ENCODE results near the gene EHD2. TPM values are rescaled to one million over a fixed set of nuclear protein-coding genes. Genes with fewer than 3 reads are reported as not detected.

EHD2 gene
- total RNA-seq, 4 donors from 2014 or later: 149 to 383 (median 159) TPM

- Histone ChIP-seq H3K27ac (peak overlapping the region; percentile 25 to 73 (median 48)), H3K36me3 (peaks cover 0 to 48% of the 10 kb centered on the region in 2 donors), H3K27me3 (no peaks in the 10 kb centered on the region), H3K4me1 (peaks cover 0 to 34% (median 0%) of the 10 kb centered on the region in 3 donors), H3K9me3 (no peaks in the 10 kb centered on the region), H3K4me3 (no peak overlapping the region)
- 82 to 100% methylated on average over 1 to 2 of the region's 5 CpGs for WGBS, 2 donors (ENCODE audit: low coverage in 1 of 2)
- no peak for ATAC-seq
- TF ChIP-seq POLR2A (IDR thresholded peaks at IDR 0.05): no peak
- no peak for TF ChIP-seq POLR2AphosphoS5 (IDR thresholded peaks at IDR 0.05)
- TF ChIP-seq CTCF (IDR thresholded peaks at IDR 0.05): no peak
Observed at GRCh38 chr19:47703301-47703700, 9.9 kb upstream of the EHD2 start.

GRCh38 chr19:47704024-47704423, 9.2 kb upstream of the EHD2 start:
- Histone ChIP-seq H3K9me3 (no peaks in the 10 kb centered on the region), H3K4me3 (no peak overlapping the region), H3K4me1 (peaks cover 0 to 27% (median 0%) of the 10 kb centered on the region in 3 donors), H3K27me3 (no peaks in the 10 kb centered on the region), H3K36me3 (peaks cover 0 to 40% of the 10 kb centered on the region in 2 donors), H3K27ac (peak overlapping the region; percentile 31 to 73 (median 54))
- WGBS, 2 donors (ENCODE audit: low coverage in 1 of 2): 59 to 63% methylated on average over 10 to 11 of the region's 11 CpGs
- peak; percentile 60 for ATAC-seq
- TF ChIP-seq POLR2AphosphoS5 (IDR thresholded peaks at IDR 0.05): peak; percentile 92
- no peak for TF ChIP-seq POLR2A (IDR thresholded peaks at IDR 0.05)

DNA sequence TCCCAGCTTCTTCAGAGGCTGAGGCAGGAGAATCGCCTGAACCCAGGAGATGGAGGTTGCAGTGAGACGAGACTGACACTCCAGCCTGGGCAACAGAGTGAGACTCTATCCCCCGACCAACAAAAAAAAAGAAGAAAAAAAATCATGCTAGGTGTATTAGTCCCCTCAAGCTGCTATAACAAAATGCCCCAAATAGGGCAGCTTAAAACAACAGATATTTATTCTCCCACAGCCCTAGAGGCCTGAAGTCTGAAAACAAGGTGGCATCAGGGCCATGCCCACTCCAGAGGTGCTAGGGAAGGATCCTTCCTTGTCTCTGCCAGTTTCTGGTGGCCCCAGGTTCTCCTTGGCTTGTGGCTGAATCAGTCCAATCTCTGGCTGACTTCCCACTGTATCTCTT, 8.6 kb upstream of the EHD2 start:
- Histone ChIP-seq H3K4me1 (peaks cover 0 to 23% (median 0%) of the 10 kb centered on the region in 3 donors), H3K36me3 (peaks cover 0 to 34% of the 10 kb centered on the region in 2 donors), H3K9me3 (no peaks in the 10 kb centered on the region), H3K27ac (peak overlapping the region; percentile 31 to 73 (median 54)), H3K4me3 (no peak overlapping the region), H3K27me3 (no peaks in the 10 kb centered on the region)
- 92 to 96% methylated on average over 3 of the region's 3 CpGs for WGBS, 2 donors (ENCODE audit: low coverage in 1 of 2)
- TF ChIP-seq POLR2A (IDR thresholded peaks at IDR 0.05) (no peak), CTCF (IDR thresholded peaks at IDR 0.05) (no peak), EP300 (IDR thresholded peaks at IDR 0.05) (no peak), POLR2AphosphoS5 (IDR thresholded peaks at IDR 0.05) (no peak)
- no peak for ATAC-seq

DNA sequence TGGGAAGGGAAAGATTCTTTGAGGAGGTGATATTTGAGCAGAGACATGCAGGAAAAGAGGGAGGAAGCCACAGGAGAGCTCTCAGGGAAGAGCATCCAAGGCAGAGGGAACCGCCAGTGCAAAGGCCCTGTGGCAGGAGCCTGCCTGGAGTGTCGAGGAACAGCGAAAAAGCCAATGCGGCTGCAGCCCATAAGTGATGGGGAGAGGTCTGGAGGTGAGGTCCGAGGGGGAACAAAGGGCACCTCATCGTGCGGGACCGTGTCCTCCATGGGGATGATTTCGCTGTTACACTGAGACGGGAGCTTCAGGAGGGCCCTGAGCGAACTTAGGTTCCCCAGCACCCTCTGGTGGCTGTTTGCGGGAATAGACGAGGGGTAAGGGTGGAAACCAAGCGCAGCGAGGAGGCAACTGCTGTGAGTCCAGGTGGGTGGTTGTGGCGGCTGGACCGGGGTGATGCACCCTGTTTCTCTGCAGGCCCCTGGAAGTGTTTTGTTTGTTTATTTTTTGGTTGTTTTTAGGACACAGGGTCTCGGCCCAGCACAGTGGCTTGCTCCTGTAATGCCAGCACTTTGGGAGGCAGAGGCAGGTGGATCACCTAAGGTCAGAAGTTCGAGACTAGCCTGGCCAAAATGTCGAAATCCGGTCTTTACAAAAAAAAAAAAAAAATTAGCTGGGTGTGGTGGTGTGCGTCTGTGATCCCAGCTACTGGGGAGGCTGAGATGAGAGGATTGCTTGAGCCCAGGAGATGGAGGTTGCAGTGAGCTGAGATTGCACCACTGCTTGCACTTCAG, 5.9 kb upstream of the EHD2 start:
- no peak overlapping the region for H3K27ac ChIP-seq
- no peak for TF ChIP-seq EP300 (IDR thresholded peaks at IDR 0.05)
- peak in 3 of 4 experiments; percentile 85 to 92 (median 89) for TF ChIP-seq CTCF (IDR thresholded peaks at IDR 0.05)
- no peak for TF ChIP-seq POLR2A (IDR thresholded peaks at IDR 0.05)
- ATAC-seq: peak; percentile 80
- no peaks in the 10 kb centered on the region for H3K9me3 ChIP-seq
- no peak overlapping the region for H3K4me3 ChIP-seq
- peaks cover 0 to 9% of the 10 kb centered on the region in 2 donors for H3K36me3 ChIP-seq
- no peaks in the 10 kb centered on the region for H3K27me3 ChIP-seq
- H3K4me1 ChIP-seq: peaks cover 0 to 23% (median 0%) of the 10 kb centered on the region in 3 donors
- WGBS, 2 donors (ENCODE audit: low coverage in 1 of 2): 8 to 23% methylated on average over 7 to 17 of the region's 22 CpGs

DNA sequence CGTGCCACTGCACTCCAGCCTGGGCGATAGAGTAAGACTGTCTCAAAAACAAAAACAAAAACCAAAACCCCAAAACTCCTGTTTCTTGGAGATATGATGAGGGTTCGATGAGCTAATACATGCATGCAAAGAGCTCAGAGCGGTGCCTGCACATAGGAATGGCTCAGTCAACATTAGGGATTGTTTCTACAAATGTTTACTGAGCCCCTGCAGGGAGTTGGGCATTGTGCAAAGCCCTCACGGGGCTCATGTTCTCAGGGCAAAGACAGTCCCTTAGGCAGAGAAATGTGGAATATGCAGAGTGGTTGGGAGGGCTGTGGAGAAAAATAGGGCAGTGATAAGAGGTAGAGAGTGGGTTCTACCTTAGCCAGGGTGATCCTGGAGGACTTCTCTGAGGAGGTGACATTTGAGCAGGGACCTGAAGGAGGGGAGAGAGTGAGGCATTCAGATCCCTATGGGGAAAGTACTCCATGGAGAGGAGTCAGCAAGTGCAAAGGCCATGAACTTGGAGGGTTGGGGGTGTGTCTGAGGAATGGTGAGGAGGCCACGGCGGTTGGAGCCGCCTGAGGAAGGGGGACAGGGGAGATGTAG, 1.5 kb upstream of the EHD2 start:
- peaks cover 0 to 42% (median 16%) of the 10 kb centered on the region in 3 donors for H3K4me1 ChIP-seq
- H3K4me3 ChIP-seq: no peak overlapping the region
- TF ChIP-seq POLR2AphosphoS5 (IDR thresholded peaks at IDR 0.05): no peak
- no peak for TF ChIP-seq CTCF (IDR thresholded peaks at IDR 0.05)
- H3K36me3 ChIP-seq: peaks cover 0 to 14% of the 10 kb centered on the region in 2 donors
- peaks cover 0 to 3% (median 0%) of the 10 kb centered on the region in 3 donors for H3K9me3 ChIP-seq
- 70 to 74% methylated on average over 6 to 8 of the region's 8 CpGs for WGBS, 2 donors (ENCODE audit: low coverage in 1 of 2)
- no peaks in the 10 kb centered on the region for H3K27me3 ChIP-seq
- ATAC-seq: no peak
- H3K27ac ChIP-seq: no peak overlapping the region

All from gastroesophageal sphincter (tissue), 4 donors.